IPS-11a (cell line): ENCODE data around the gene GALNT11.

Source experiments
- H3K4me3 ChIP-seq: one replicate; pipeline ENCODE4 v1.5.1; 2013; ENCODE audit warnings: low read depth, low read length, control low read depth

The GALNT11 gene

GRCh38 chr7:152115021-152115718, 89.7 kb downstream of the GALNT11 start:
- no peak overlapping the region for H3K4me3 ChIP-seq

GRCh38 chr7:152117356-152117755, 91.9 kb downstream of the GALNT11 start:
- no peak overlapping the region for H3K4me3 ChIP-seq

GRCh38 chr7:152120210-152120609, 94.7 kb downstream of the GALNT11 start:
- H3K4me3 ChIP-seq: no peak overlapping the region

GRCh38 chr7:152120776-152121175, 95.3 kb downstream of the GALNT11 start:
- no peak overlapping the region for H3K4me3 ChIP-seq

- no peak overlapping the region for H3K4me3 ChIP-seq
Measured at GRCh38 chr7:152121432-152121831, 96.0 kb downstream of the GALNT11 start.

GRCh38 chr7:152122540-152122939, 97.1 kb downstream of the GALNT11 start:
- H3K4me3 ChIP-seq: no peak overlapping the region

GRCh38 chr7:152126741-152127140, 101.3 kb downstream of the GALNT11 start:
- H3K4me3 ChIP-seq: no peak overlapping the region

- no peak overlapping the region for H3K4me3 ChIP-seq
Measured at GRCh38 chr7:152127229-152127628, 101.8 kb downstream of the GALNT11 start.

GRCh38 chr7:152128252-152128651, 102.8 kb downstream of the GALNT11 start:
- H3K4me3 ChIP-seq: no peak overlapping the region

GRCh38 chr7:152128741-152129461, 103.4 kb downstream of the GALNT11 start:
- H3K4me3 ChIP-seq: no peak overlapping the region

GRCh38 chr7:152129682-152130081, 104.2 kb downstream of the GALNT11 start:
- no peak overlapping the region for H3K4me3 ChIP-seq

- H3K4me3 ChIP-seq: no peak overlapping the region
Measured at GRCh38 chr7:152130658-152131590, 105.5 kb downstream of the GALNT11 start.

GRCh38 chr7:152131981-152132494, 106.6 kb downstream of the GALNT11 start:
- no peak overlapping the region for H3K4me3 ChIP-seq

- H3K4me3 ChIP-seq: no peak overlapping the region
Measured at GRCh38 chr7:152132812-152133211, 107.3 kb downstream of the GALNT11 start.

- no peak overlapping the region for H3K4me3 ChIP-seq
Measured at GRCh38 chr7:152133804-152134203, 108.3 kb downstream of the GALNT11 start.

GRCh38 chr7:152136686-152137085, 111.2 kb downstream of the GALNT11 start:
- no peak overlapping the region for H3K4me3 ChIP-seq

- H3K4me3 ChIP-seq: no peak overlapping the region
Measured at GRCh38 chr7:152137476-152138025, 112.1 kb downstream of the GALNT11 start.

GRCh38 chr7:152140067-152140466, 114.6 kb downstream of the GALNT11 start:
- H3K4me3 ChIP-seq: no peak overlapping the region

- no peak overlapping the region for H3K4me3 ChIP-seq
Measured at GRCh38 chr7:152140560-152140959, 115.1 kb downstream of the GALNT11 start.

GRCh38 chr7:152142976-152143595, 117.6 kb downstream of the GALNT11 start:
- H3K4me3 ChIP-seq: no peak overlapping the region
